ENCODE results near the gene ZMIZ1. TPM values are rescaled to one million over a fixed set of nuclear protein-coding genes. Genes with fewer than 3 reads are reported as not detected.

The ZMIZ1 gene
- total RNA-seq, 2 experiments from 2014 or later = 14.6 to 15.5 TPM

DNA sequence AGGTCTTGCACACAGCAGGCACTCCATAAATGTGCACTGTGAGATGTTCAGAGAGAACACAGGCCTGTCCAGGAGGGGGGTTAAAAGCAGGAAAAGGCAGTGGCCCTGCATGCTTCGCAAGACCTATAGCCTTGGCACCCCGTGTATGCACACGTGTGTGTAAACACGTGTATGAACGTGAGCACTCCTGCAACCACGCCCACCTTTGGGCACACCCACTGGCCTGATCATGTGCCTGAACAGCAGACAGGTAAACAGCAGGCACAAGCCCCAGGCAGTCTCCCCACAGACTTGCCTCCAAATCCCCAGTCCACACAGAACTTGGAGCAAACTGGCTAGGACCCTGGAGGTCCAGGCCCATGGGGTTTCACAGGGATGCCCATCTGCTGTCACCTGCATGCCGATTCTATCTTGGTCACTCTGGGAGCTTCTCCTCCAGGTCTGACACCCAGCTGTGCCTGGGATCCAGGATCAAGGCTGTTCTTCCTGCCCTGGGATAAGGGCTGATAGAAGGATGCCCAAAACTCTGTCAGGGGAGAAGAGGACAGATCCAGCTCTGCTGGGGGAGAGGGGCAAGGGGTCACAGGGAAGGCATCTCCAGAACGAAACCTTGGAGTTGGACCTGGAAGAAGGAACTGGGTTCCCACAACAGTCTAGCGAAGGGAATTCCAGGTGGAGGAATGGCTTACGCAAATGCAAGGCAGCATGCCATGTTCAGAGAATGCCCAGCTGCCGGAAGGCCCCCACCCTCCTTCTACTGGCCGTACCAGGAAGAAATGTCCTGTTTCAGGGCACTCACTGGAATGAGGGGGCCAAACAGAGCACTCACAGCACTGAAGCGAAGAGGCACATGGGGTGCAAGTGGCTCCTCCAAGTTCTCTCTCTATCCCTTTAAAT is 14.3 kb upstream of the ZMIZ1 start:
- H3K27me3 Mint-ChIP-seq = no peaks in the 10 kb centered on the region
- H3K27ac Mint-ChIP-seq = no peak overlapping the region
- no peaks in the 10 kb centered on the region for H3K9me3 Mint-ChIP-seq
- TF ChIP-seq, protein P1, sequence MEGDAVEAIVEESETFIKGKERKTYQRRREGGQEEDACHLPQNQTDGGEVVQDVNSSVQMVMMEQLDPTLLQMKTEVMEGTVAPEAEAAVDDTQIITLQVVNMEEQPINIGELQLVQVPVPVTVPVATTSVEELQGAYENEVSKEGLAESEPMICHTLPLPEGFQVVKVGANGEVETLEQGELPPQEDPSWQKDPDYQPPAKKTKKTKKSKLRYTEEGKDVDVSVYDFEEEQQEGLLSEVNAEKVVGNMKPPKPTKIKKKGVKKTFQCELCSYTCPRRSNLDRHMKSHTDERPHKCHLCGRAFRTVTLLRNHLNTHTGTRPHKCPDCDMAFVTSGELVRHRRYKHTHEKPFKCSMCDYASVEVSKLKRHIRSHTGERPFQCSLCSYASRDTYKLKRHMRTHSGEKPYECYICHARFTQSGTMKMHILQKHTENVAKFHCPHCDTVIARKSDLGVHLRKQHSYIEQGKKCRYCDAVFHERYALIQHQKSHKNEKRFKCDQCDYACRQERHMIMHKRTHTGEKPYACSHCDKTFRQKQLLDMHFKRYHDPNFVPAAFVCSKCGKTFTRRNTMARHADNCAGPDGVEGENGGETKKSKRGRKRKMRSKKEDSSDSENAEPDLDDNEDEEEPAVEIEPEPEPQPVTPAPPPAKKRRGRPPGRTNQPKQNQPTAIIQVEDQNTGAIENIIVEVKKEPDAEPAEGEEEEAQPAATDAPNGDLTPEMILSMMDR (IDR thresholded peaks at IDR 0.05) = no peak
- Histone ChIP-seq H3K9me3 (ENCODE audit: control insufficient read depth in 1 of 2, insufficient read depth in 1 of 2, low read length in 2 of 2) (no peaks in the 10 kb centered on the region), H3K4me1 (ENCODE audit: insufficient read depth, low read length) (peaks cover 45% of the 10 kb centered on the region), H3K36me3 (ENCODE audit: insufficient read depth, low read length) (no peaks in the 10 kb centered on the region), H3K4me3 (ENCODE audit: low read length) (no peak overlapping the region), H3K27ac (ENCODE audit: low read depth in 1 of 2, low read length in 2 of 2) (no peak overlapping the region), H3K27me3 (ENCODE audit: control insufficient read depth in 1 of 2, insufficient read depth in 2 of 2, low read length in 2 of 2) (no peaks in the 10 kb centered on the region)
- DNase-seq = peak in 1 of 14 experiments; percentile 1
- POLR2A ChIA-PET = no interaction called here
- peaks cover 30% of the 10 kb centered on the region for H3K4me1 Mint-ChIP-seq (ENCODE audit: low read depth)
- no peak overlapping the region for H3K4me3 Mint-ChIP-seq
- CTCF ChIA-PET = no interaction called here
- no peaks in the 10 kb centered on the region for H3K36me3 Mint-ChIP-seq (ENCODE audit: low read depth)
- no peak for ATAC-seq (ENCODE audit: poor library complexity)
- intact Hi-C loops (cut with DNase I, micrococcal nuclease) = no loop called here

DNA sequence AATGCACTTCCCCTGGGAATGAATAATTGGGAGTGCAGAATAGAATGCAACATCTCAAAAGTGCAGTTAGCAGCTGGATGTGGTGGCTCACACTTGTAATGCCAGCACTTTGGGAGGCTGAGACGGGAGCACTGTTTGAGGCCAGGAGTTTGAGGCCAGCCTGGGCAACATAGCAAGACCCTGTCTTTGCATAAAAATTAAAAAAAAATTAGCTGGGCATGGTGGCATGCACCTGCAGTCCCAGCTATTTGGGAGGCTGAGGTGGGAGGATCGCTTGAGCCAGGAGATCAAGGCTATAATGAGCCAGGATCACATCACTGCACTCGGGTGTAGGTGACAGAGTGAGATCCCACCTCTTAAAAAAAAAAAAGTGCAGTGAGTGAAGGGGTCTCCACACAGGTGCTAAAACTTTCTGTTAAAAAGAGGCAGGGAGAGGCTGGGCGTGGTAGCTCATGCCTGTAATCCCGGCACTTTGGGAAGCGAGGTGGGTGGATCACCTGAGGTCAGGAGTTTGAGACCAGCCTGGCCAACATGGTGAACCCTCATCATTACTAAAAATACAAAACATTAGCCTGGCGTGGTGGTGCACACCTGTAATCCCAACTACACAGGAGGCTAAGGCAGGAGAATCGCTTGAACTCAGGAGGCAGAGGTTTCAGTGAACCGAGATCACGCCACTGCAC is 13.5 kb upstream of the ZMIZ1 start:
- POLR2A ChIA-PET = no interaction called here
- TF ChIP-seq, protein P1 (IDR thresholded peaks at IDR 0.05) = no peak
- no peak overlapping the region for H3K4me3 Mint-ChIP-seq

DNA sequence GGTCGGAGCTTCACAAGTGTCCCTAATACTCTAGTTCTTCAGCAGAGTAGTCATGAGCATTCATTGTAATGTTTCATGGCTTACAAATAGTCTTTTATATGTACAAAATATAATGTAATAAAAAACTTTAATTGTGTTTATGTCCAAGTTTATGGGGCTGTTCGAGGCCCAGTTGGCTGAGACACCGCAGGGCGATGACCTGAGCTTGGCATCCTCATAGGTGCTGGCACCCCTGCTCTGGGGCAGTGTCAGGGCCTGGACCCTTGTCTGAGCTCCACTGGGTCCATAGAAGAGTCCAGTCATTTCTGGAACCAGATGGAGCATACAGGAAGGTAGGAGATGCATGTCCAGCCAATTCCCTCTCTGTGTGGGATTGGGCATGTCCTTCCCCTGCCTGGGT is 12.9 kb upstream of the ZMIZ1 start:
- no peaks in the 10 kb centered on the region for H3K27me3 Mint-ChIP-seq
- H3K36me3 Mint-ChIP-seq (ENCODE audit: low read depth) = no peaks in the 10 kb centered on the region
- H3K4me1 Mint-ChIP-seq (ENCODE audit: low read depth) = peaks cover 17% of the 10 kb centered on the region
- intact Hi-C loops (cut with DNase I, micrococcal nuclease) = no loop called here
- DNase-seq (peak in 1 of 14 experiments; percentile 1), ATAC-seq (ENCODE audit: poor library complexity) (no peak)
- H3K27ac Mint-ChIP-seq = no peak overlapping the region
- no peak overlapping the region for H3K4me3 ChIP-seq (ENCODE audit: low read length)
- no peak overlapping the region for H3K4me3 Mint-ChIP-seq
- H3K27ac ChIP-seq (ENCODE audit: low read depth in 1 of 2, low read length in 2 of 2) = no peak overlapping the region
- no peaks in the 10 kb centered on the region for H3K36me3 ChIP-seq (ENCODE audit: insufficient read depth, low read length)
- CTCF ChIA-PET = no interaction called here
- POLR2A ChIA-PET = no interaction called here
- TF ChIP-seq, protein P1 (IDR thresholded peaks at IDR 0.05) = no peak
- no peaks in the 10 kb centered on the region for H3K9me3 Mint-ChIP-seq
- no peaks in the 10 kb centered on the region for H3K27me3 ChIP-seq (ENCODE audit: control insufficient read depth in 1 of 2, insufficient read depth in 2 of 2, low read length in 2 of 2)
- H3K4me1 ChIP-seq (ENCODE audit: insufficient read depth, low read length) = peaks cover 33% of the 10 kb centered on the region
- H3K9me3 ChIP-seq (ENCODE audit: control insufficient read depth in 1 of 2, insufficient read depth in 1 of 2, low read length in 2 of 2) = no peaks in the 10 kb centered on the region

More for the DNA sequence above, 13.5 kb upstream of the ZMIZ1 start:
- Histone ChIP-seq H3K4me3 (ENCODE audit: low read length) (no peak overlapping the region), H3K9me3 (ENCODE audit: control insufficient read depth in 1 of 2, insufficient read depth in 1 of 2, low read length in 2 of 2) (no peaks in the 10 kb centered on the region), H3K27ac (ENCODE audit: low read depth in 1 of 2, low read length in 2 of 2) (no peak overlapping the region), H3K36me3 (ENCODE audit: insufficient read depth, low read length) (no peaks in the 10 kb centered on the region), H3K27me3 (ENCODE audit: control insufficient read depth in 1 of 2, insufficient read depth in 2 of 2, low read length in 2 of 2) (no peaks in the 10 kb centered on the region), H3K4me1 (ENCODE audit: insufficient read depth, low read length) (peaks cover 37% of the 10 kb centered on the region)
- intact Hi-C loops (cut with DNase I, micrococcal nuclease) = no loop called here
- Mint-ChIP-seq H3K9me3 (no peaks in the 10 kb centered on the region), H3K36me3 (ENCODE audit: low read depth) (no peaks in the 10 kb centered on the region), H3K27me3 (no peaks in the 10 kb centered on the region), H3K4me1 (ENCODE audit: low read depth) (peaks cover 22% of the 10 kb centered on the region), H3K27ac (no peak overlapping the region)
- ATAC-seq (ENCODE audit: poor library complexity) (no peak), DNase-seq (no peak)
- CTCF ChIA-PET = no interaction called here

Data from CD4-positive, alpha-beta T cell (primary cell).